HG02943 (cell line): ENCODE measurements around the gene TNFSF18.
"Not testable (repeated sequence)": the region's sequence is repeated elsewhere in the genome, so short reads cannot be mapped to it uniquely, and the experiment has no call there.

ENCODE experiments used
- ATAC-seq: cut with Tn5 transposase; IDR thresholded peaks from one replicate; pipeline ENCODE4 v1.9.1; 2021; ENCODE audit warnings: mild to moderate bottlenecking, low read depth, moderate library complexity; ENCODE audit not compliant: unreplicated experiment

The TNFSF18 gene, protein sequence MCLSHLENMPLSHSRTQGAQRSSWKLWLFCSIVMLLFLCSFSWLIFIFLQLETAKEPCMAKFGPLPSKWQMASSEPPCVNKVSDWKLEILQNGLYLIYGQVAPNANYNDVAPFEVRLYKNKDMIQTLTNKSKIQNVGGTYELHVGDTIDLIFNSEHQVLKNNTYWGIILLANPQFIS

DNA sequence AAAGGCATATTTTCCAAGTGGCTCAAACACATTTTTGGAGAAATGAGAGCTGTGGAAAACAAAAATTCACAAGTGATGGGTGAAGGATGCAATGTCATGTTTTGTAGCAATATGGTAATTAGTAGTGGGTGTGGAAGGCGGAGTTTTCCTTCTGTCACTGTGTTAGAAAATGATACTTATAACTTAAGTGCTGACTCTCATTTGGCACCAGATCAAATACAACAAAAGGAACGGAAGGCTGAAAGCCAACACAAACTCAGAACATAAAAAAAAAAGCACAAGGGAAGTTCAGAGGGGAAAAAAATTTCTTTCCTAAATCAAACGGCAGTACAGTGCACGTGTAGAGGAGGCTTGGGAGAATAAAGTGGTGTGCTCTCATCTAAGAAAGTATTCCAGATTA lies at the start of gene TNFSF18:
TNFSF18 (minus strand) TSS at position 77 of the 400 bp plus-strand sequence; CDS start at position 32, 45 bp downstream.
- ATAC-seq: no peak

DNA sequence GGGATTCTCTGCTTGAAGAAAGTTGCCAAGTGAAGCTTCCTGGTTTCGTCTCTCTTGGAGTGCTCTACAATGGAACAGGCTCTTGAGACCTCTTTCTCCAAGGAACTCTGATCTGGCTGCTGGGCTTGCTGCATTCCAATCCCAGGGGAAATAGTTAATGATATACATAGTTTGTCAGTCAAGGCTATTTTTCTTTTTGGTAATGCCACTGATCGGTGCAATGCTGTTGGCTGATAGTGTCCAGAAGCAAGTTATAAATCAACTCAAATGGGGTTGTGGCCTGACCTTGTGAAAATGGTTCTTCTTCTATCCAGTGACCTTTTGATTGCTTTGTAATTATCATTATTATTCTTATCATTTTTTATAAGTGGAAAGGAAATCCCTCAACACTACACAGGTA lies 48.4 kb upstream of the TNFSF18 start:
- no peak for ATAC-seq

- ATAC-seq: no peak
Measured at GRCh38 chr1:173098117-173098516, 47.4 kb upstream of the TNFSF18 start.

GRCh38 chr1:173097001-173097400 lies 46.3 kb upstream of the TNFSF18 start:
- ATAC-seq: no peak

DNA sequence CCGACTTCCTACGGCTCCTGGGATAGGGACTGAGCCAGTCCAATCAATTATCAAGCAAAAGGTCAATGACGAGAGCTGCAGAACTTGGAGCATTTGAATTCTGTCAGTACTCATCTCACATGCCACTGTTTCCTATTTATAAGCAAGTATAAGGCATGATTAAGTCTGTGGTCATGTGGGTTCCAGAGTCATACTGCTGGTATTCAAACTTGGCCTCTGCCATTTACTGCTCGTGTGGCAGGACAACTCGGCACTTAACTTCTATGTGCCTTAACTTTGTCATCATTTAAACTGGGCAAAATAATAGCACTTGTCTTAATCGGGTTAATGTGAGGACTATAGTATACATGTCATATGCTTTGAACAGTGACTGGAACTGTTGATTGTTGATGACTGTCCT lies 44.9 kb upstream of the TNFSF18 start:
- no peak for ATAC-seq

DNA sequence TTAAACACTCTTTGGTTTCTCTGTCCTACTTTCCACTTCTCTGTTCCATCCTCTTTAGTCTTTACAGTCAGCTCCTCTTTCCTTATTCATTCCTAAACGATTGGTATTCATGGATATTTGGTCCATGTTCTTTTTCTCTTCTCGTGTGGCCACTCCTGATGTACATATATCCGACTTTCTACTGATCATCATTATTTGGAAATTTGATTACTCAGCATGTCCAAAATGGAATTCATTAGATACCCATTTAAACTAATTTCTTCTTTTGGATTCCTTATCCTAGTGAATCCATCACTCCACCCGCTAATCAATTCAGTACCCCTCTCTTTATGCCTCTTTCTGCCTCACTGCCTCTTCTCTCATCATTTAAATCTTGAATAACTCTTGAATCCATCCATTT lies 43.8 kb upstream of the TNFSF18 start:
- no peak for ATAC-seq

DNA sequence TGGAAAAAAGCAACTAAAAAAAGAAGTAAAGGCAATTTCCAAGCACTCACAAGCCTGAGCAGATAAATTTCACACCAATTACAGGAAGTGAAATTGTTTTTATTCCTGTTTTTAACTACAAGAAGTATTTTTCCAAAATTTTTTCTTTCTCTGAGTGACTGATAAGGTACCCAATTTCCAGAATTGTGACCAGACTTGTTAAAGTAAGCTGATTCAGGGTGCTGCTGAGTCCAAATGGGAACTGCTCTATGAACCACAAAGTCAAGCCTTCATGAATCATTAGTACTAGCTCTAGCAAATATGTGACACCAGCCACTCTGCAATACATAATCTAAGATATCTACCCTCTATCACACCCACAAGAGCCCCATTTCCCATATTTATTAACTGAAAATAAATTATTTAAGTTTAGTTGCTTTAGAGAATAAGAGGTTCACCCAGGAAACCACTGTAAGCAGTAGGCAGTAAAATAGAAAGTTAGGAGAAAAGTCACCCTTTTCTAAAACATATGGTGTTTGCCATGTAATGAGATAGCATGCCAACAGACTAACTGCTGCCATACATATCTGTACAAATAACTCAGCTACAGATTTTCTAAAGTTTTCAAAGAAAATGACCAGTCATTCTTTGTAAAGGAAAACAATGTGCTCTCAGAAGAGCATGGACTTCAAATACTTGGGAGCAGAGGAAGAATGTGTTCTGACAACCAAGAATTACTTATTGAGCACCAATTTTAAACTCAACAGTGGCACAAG lies 43.1 kb upstream of the TNFSF18 start:
- no peak for ATAC-seq

DNA sequence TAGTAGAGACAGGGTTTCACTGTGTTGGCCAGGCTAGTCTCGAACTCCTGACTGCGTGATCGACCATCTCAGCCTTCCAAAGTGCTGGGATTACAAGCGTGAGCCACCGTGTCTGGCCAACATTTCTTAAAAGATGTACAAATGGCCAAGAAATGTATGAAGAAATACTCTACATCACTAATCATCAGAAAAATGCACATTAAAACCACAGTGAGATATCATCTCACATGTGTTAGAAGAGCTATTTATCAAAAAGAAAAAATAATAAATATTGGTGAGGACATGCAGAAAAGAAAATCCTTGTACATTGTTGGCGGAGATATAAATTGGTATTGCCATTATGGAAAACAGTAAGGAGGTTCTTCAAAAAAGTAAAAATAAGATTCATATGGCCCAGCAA lies 33.6 kb upstream of the TNFSF18 start:
- no peak for ATAC-seq

GRCh38 chr1:173082913-173083312 lies 32.2 kb upstream of the TNFSF18 start:
- no peak for ATAC-seq

DNA sequence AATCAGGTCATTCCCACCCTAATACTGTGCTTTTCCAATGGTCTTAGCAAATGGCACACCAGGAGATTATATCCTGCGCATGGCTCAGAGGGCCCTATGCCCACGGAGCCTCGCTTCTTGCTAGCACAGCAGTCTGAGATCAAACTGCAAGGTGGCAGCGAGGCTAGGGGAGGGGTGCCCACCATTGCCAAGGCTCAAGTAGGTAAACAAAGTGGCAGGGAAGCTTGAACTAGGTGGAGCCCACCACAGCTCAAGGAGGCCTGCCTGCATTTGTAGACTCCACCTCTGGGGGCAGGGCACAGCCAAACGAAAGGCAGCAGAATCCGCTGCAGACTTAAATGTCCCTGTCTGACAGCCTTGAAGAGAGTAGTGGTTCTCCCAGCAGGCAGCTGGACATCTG lies 23.5 kb upstream of the TNFSF18 start:
- ATAC-seq: not testable (repeated sequence)

DNA sequence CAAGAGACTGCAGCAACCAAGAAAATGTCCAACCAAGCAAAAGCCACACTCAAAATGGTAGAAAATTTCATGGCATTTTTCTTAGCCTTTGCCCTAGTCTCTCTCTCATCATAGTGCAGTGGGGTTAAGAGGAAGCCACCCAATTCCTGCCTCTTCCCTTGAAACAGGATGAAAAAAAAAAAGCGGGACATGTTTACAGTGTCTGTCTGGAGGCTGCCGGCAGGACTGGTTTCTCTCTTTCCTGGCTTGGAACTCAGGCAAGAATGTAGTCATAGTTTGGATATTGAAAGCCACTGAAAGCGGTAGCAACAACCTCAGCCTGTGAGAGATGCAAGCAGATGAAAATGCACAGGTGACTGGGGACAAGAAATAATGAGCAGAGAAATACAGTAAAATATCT lies 13.3 kb upstream of the TNFSF18 start:
- no peak for ATAC-seq

GRCh38 chr1:173063171-173063570 lies 12.4 kb upstream of the TNFSF18 start:
- no peak for ATAC-seq

DNA sequence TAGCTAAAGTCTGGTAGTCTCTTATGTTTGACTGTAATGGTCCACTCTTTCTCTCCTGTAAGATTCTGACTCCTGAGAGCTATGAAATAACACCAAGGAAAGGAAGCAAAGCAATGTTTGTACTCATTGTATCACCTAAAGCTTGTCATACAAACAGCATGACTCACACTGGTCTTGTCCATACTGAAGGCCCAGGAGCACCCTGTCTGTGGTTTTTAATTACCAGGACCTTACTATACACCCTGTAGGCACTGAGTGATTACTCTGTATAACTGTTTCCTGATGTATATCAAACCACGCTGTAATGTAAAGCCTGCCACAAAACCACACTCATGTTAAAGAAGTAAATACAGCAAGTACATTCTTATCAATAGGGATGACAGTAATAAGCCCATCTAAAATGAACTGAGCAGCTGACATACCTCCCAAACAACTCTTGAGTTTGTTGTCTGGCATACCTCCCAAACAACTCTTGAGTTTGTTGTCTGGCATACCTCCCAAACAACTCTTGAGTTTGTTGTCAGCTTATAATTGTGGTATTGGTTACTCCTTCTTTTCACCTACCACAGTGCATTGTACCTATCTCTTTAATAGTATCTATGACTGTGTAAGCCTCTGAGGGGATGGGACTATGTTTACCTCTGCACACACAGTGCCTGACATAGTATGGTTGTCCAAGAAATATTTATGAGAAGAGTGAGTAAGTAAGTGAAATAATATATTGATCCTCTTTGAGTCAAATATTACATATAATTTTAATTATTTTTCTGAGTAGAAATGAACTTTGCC lies 11.6 kb upstream of the TNFSF18 start:
- ATAC-seq: no peak

DNA sequence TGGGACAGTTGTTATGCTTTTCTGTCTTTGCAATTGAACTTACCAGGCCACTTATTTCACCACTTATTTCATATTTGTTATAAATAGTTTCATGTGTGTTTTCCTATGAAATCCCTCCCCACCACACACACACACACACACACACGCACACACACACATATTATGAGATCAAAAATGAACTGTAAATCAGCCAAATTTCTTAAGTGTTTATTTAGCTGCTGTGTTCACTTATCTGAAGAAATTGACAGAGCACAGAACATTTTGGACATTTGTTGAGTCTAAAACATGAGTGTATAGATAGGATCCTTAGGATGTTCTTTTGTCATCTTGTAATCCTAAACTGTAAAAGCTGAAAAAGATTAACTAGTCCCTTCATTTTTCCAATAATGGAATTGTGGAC lies 7.8 kb upstream of the TNFSF18 start:
- no peak for ATAC-seq

GRCh38 chr1:173057984-173058383 lies 7.2 kb upstream of the TNFSF18 start:
- ATAC-seq: no peak

DNA sequence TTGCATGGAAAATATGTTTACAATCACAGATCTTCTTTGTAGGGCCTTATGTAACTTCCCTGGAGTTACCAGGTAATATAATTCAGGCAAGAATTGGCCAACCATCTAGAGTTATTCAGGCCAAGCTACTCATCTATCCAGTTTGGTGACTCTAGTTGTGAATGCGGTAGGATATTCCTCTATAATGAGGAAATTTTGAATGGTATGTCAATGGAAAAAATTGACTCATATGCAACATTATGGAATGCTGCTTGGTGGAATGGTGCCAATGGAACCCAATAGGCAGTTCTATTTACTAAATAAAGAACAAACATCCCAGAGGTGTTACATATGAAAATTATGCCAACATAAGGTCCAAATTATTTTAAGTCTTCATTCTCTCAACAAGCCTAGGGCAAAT lies 5.6 kb upstream of the TNFSF18 start:
- ATAC-seq: no peak

GRCh38 chr1:173052681-173053196 lies 2.0 kb upstream of the TNFSF18 start:
- no peak for ATAC-seq

- ATAC-seq: no peak
Measured at GRCh38 chr1:173049322-173049633, 1.5 kb downstream of the TNFSF18 start.

DNA sequence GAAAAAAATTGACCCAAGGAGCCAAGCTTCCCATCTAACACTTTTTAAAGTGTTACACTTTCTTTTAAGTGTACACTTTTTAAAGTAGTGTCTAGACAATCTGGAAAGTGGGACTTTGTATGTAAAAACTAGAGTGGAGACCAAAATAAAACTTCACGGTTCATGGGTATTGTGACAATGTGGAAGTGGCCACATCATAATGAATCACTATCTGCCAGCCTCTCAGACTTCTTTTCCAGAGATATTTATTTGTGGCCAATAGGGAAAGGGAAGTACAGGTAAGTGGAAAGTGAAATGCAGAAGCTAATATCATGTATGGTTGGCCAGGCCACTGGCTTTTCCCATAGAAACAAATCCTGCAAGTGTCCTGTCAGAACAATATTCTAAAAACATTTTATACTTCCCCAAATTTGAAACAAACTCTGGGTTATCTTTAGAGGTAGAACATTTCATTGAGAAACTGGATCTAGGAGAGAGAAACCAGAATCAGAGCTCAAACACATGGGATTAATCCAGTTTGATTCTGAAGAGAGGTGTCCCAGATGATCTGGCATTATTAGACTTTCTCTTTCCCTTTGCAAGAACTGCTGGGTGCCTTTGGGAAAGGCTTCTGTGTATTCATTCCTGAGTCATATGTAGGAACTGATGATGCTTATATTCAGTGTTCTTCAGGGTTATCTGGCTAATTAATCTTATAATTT lies 2.0 kb downstream of the TNFSF18 start:
- ATAC-seq: no peak

DNA sequence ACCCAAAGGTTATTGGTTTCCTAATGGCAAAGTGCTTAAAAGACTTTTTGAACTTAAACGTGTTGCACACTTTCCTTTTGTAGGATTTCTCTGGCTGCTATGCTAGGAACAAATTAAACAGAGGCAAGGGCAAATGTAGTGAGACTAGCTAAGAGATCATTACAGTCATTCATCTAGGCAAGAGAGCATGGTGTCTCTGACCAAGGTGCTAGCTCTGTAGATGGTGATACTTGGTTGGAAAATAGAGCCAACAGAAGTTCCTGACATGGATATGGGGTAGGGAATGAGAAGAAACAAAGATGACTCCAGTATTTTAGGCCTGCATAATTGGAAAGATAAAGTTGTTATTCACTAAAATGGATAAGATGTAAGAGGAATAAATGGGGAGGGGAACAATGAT lies 6.1 kb downstream of the TNFSF18 start:
- no peak for ATAC-seq

DNA sequence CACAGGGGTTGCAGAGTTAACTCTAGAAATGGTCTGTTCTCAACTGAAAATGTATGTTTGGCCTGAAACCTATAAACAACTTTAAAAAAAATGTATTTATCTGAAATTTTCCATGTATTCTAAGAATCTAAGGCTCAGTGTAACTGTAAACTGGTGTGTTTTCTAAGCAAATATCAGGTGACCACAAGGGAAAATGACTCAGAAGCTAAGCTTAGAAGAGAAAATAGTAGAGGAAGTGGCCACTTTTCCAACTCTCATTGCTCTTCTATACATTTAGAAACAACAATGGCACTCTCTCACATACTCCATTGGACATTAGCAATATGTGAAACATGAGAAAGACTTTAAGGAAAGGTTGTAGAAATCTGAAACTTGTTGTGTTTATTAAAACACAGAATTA lies 7.5 kb downstream of the TNFSF18 start:
- ATAC-seq: no peak
